ENCODE results near the gene AK8.

The AK8 gene

GRCh38 chr9:132887181-132888120, 9.4 kb upstream of the AK8 start:
- H3K4me3 ChIP-seq (ENCODE audit: low read length) = no peak overlapping the region
- no peak for TF ChIP-seq CTCF (conservative IDR thresholded peaks at IDR 0.05; ENCODE audit: low read depth, low read length)
- DNase-seq (ENCODE audit: low read depth) = no peak

- no peak for TF ChIP-seq CTCF (conservative IDR thresholded peaks at IDR 0.05; ENCODE audit: low read depth, low read length)
- no peak for DNase-seq (ENCODE audit: low read depth)
- H3K4me3 ChIP-seq (ENCODE audit: low read length) = no peak overlapping the region
Observed at GRCh38 chr9:132886334-132886725, 8.2 kb upstream of the AK8 start.

GRCh38 chr9:132885720-132886333, 7.7 kb upstream of the AK8 start:
- H3K4me3 ChIP-seq (ENCODE audit: low read length) = no peak overlapping the region
- DNase-seq (ENCODE audit: low read depth) = no peak
- no peak for TF ChIP-seq CTCF (conservative IDR thresholded peaks at IDR 0.05; ENCODE audit: low read depth, low read length)

- no peak overlapping the region for H3K4me3 ChIP-seq (ENCODE audit: low read length)
- TF ChIP-seq CTCF (conservative IDR thresholded peaks at IDR 0.05; ENCODE audit: low read depth, low read length) = no peak
- no peak for DNase-seq (ENCODE audit: low read depth)
Observed at GRCh38 chr9:132883349-132884294, 5.5 kb upstream of the AK8 start.

GRCh38 chr9:132882616-132883015, 4.5 kb upstream of the AK8 start:
- DNase-seq (ENCODE audit: low read depth) = no peak
- H3K4me3 ChIP-seq (ENCODE audit: low read length) = no peak overlapping the region
- TF ChIP-seq CTCF (conservative IDR thresholded peaks at IDR 0.05; ENCODE audit: low read depth, low read length) = no peak

GRCh38 chr9:132881826-132882225, 3.7 kb upstream of the AK8 start:
- DNase-seq (ENCODE audit: low read depth) = no peak
- TF ChIP-seq CTCF (conservative IDR thresholded peaks at IDR 0.05; ENCODE audit: low read depth, low read length) = no peak
- no peak overlapping the region for H3K4me3 ChIP-seq (ENCODE audit: low read length)

Data from retinal pigment epithelial cell (primary cell).